OCI-LY7 (cell line): ENCODE measurements around the gene LRRC71. TPM values are rescaled to one million over a fixed set of nuclear protein-coding genes. Genes with fewer than 3 reads are reported as not detected.

Source experiments
- BruUV-seq: library from RNA; stranded (reverse); fragments of 400-500 nt; replicated peaks from 2 replicates; lab custom pipeline; 2021; lab: Mats Ljungman, UMichigan
- CTCF ChIA-PET: fragments of 300-600 bp; sonication (Branson Sonifier 250); formaldehyde crosslinking; loops from one replicate; lab custom pipeline; 2022; ENCODE audit warnings: antibody characterized with exemption; ENCODE audit not compliant: unreplicated experiment; lab: Charles Lee
- POLR2A ChIA-PET: fragments of 300-600 bp; sonication (Branson Sonifier 250); formaldehyde crosslinking; loops from one replicate; lab custom pipeline; 2022; ENCODE audit warnings: antibody characterized with exemption; lab: Charles Lee
- DNase-seq: peaks from one replicate; pipeline ENCODE4 v3.0.0-alpha.2; 2015; ENCODE audit warnings: low spot score
- H2AFZ ChIP-seq: fragments of 200-600 bp; sonication (generic), shearing (Covaris generic); 2 replicates; pipeline ENCODE4 v1.6.1; 2014; ENCODE audit warnings: mild to moderate bottlenecking, antibody characterized with exemption, low read length, moderate library complexity
- H3K27ac ChIP-seq: fragments of 200-600 bp; sonication (generic); 2 replicates; pipeline ENCODE4 v1.5.1; 2014; ENCODE audit warnings: mixed run types, low read depth, mild to moderate bottlenecking, moderate library complexity, low read length, inconsistent platforms; ENCODE audit not compliant: poor library complexity, severe bottlenecking
- H3K36me3 ChIP-seq: fragments of 200-600 bp; sonication (generic); 2 replicates; pipeline ENCODE4 v1.6.1; 2014; ENCODE audit warnings: mild to moderate bottlenecking, antibody characterized with exemption, low read length, moderate library complexity, mixed read lengths; ENCODE audit not compliant: insufficient read depth
- H3K4me1 ChIP-seq: fragments of 200-600 bp; sonication (generic); 2 replicates; pipeline ENCODE4 v1.5.1; 2014; ENCODE audit warnings: mild to moderate bottlenecking, low read length; ENCODE audit not compliant: insufficient read depth, poor library complexity, severe bottlenecking
- H3K4me2 ChIP-seq: fragments of 200-600 bp; sonication (generic); 2 replicates; pipeline ENCODE4 v1.6.1; 2014; ENCODE audit warnings: mild to moderate bottlenecking, low read length
- H3K4me3 ChIP-seq: fragments of 200-600 bp; sonication (generic); 2 replicates; pipeline ENCODE4 v1.5.1; 2014; ENCODE audit warnings: mild to moderate bottlenecking, low read depth, low read length; ENCODE audit not compliant: poor library complexity, severe bottlenecking
- H3K79me2 ChIP-seq: fragments of 200-600 bp; sonication (generic); 2 replicates; pipeline ENCODE4 v1.6.1; 2016; ENCODE audit warnings: low read depth, mild to moderate bottlenecking, low read length, moderate library complexity, mixed read lengths; ENCODE audit not compliant: insufficient read depth
- H3K9me2 ChIP-seq: fragments of 200-600 bp; sonication (generic); 2 replicates; pipeline ENCODE4 v1.6.1; 2016; ENCODE audit warnings: mild to moderate bottlenecking, low read length, mixed read lengths; ENCODE audit not compliant: insufficient read depth
- H3K9me3 ChIP-seq: fragments of 200-600 bp; sonication (generic); 2 replicates; pipeline ENCODE4 v1.6.1; 2014; ENCODE audit warnings: mild to moderate bottlenecking, mixed run types, low read length, mixed read lengths
- H4K20me1 ChIP-seq: fragments of 200-600 bp; sonication (generic); 2 replicates; pipeline ENCODE4 v1.6.1; 2014; ENCODE audit warnings: mild to moderate bottlenecking, antibody characterized with exemption, low read length, moderate library complexity, mixed read lengths; ENCODE audit not compliant: insufficient read depth
- EZH2phosphoT487 ChIP-seq: fragments of 200-600 bp; sonication (generic); IDR thresholded peaks from 2 replicates; pipeline ENCODE4 v1.6.1; 2018; ENCODE audit warnings: low read depth, borderline replicate concordance, mild to moderate bottlenecking, mixed run types, antibody characterized with exemption, low read length, moderate library complexity, mixed read lengths
- intact Hi-C: fragments of 100-400 bp; cut with micrococcal nuclease; formaldehyde crosslinking; loops from one replicate; pipeline ENCODE4 v1.10.0; 2022; ENCODE audit not compliant: unreplicated experiment
- microRNA-seq: library from miRNA; unstranded; fragments of <30 nt; microRNA quantifications from one replicate; pipeline ENCODE4 v1.2.0, GENCODE V29; 2022; ENCODE audit warnings: borderline replicate concordance
- small RNA-seq: library from RNA; depleted of rRNA; stranded (forward); fragments of <200 nt; gene quantifications from one replicate; pipeline ENCODE3, GENCODE V24; 2014
- total RNA-seq, 2 experiments: library from RNA; depleted of rRNA in 1 of 2; stranded (reverse); fragments of >200 nt in 1 of 2; shearing (Covaris generic) in 1 of 2; gene quantifications; 2 replicates each; pipeline ENCODE4 v1.2.3, GENCODE V29; 2014 to 2022
- TF ChIP-seq, protein P1 (sequence below): fragments of 200-600 bp; sonication (generic); conservative IDR thresholded peaks from 2 replicates; pipeline ENCODE4 v1.5.1; 2014; ENCODE audit warnings: mild to moderate bottlenecking, antibody characterized with exemption, low read length, moderate library complexity, mixed read lengths

Gene LRRC71
- total RNA-seq, 2 experiments from 2014 or later: not detected

DNA sequence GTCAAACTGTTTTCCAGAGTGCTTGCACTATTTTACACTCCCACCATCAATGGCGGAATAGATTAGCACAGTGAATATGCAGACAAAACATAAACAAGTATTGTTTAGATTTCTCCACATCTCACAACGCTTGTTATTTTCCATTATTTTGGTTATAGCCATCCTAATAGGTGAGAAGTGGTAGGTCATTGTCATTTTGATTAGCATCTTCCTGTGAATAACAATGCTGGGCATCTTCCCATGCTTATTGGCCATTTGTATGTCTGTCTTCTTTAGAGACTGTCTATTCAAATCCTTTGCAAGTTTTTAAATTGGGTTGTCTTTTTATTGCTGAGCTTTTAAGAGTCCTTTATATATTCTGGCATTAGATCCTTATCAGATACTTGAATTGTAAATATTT is 54.7 kb downstream of the LRRC71 start:
- Histone ChIP-seq H4K20me1 (no peaks in the 10 kb centered on the region), H3K79me2 (no peaks in the 10 kb centered on the region), H3K4me1 (no peaks in the 10 kb centered on the region), H2AFZ (no peak overlapping the region), H3K27ac (no peak overlapping the region), H3K4me2 (no peak overlapping the region), H3K4me3 (no peak overlapping the region), H3K9me3 (no peaks in the 10 kb centered on the region), H3K9me2 (no peaks in the 10 kb centered on the region), H3K36me3 (no peaks in the 10 kb centered on the region)
- DNase-seq: no peak
- TF ChIP-seq EZH2phosphoT487: no peak
- TF ChIP-seq, protein P1, sequence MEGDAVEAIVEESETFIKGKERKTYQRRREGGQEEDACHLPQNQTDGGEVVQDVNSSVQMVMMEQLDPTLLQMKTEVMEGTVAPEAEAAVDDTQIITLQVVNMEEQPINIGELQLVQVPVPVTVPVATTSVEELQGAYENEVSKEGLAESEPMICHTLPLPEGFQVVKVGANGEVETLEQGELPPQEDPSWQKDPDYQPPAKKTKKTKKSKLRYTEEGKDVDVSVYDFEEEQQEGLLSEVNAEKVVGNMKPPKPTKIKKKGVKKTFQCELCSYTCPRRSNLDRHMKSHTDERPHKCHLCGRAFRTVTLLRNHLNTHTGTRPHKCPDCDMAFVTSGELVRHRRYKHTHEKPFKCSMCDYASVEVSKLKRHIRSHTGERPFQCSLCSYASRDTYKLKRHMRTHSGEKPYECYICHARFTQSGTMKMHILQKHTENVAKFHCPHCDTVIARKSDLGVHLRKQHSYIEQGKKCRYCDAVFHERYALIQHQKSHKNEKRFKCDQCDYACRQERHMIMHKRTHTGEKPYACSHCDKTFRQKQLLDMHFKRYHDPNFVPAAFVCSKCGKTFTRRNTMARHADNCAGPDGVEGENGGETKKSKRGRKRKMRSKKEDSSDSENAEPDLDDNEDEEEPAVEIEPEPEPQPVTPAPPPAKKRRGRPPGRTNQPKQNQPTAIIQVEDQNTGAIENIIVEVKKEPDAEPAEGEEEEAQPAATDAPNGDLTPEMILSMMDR: no peak
- CTCF ChIA-PET: no interaction called here
- no TSS peak for BruUV-seq
- intact Hi-C loops: no loop called here
- POLR2A ChIA-PET: interaction anchor here (0.7 kb wide), 1 partner anchor 785 kb away, joined by 3 read pairs; no protein-coding TSS in a partner anchor

DNA sequence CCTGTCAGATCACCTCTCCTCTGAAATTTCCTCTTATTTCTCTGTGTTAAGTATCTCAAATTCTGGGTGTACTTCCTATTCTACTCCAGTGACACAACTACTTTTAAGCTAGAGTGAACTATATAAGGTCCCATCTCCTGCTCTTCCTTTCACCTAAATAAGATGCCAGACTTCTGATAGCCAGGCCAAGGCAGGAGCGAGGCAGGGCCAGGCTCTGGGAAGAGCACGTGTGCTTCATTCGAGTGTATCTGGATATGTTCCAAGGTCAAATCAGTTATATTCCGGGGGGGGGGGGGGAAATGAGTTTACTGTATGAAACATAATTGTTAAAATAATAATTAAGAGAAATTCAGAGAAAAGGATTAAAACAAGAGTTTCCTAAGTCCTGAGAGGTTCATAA is 60.1 kb downstream of the LRRC71 start:
- TF ChIP-seq EZH2phosphoT487: no peak
- TF ChIP-seq, protein P1: no peak
- Histone ChIP-seq H3K36me3 (no peaks in the 10 kb centered on the region), H3K4me2 (no peak overlapping the region), H3K9me3 (no peaks in the 10 kb centered on the region), H4K20me1 (no peaks in the 10 kb centered on the region), H2AFZ (no peak overlapping the region), H3K27ac (no peak overlapping the region), H3K9me2 (no peaks in the 10 kb centered on the region), H3K4me3 (no peak overlapping the region), H3K4me1 (no peaks in the 10 kb centered on the region), H3K79me2 (no peaks in the 10 kb centered on the region)
- intact Hi-C loops: no loop called here
- DNase-seq: no peak
- ChIA-PET CTCF (no interaction called here), POLR2A (no interaction called here)
- no TSS peak for BruUV-seq

Small RNA genes lying within 50 kb of the gene (microRNA-seq; reads per million reads assigned to microRNA genes)
- gene MIR765: not detected

Small RNA genes lying within 50 kb of the gene (small RNA-seq; reads per million reads assigned to genes)
- gene MIR765: not detected

Other genes with a start within 250 kb of the LRRC71 start
- not detected in 2 replicates for gene NES, start 243.2 kb upstream of the LRRC71 start, total RNA-seq (2014; rRNA removed; shearing (Covaris generic))
- not detected in 2 replicates for gene NES, start 243.2 kb upstream of the LRRC71 start, total RNA-seq (2022)
- gene CRABP2, start 215.0 kb upstream of the LRRC71 start, total RNA-seq (2014; rRNA removed; shearing (Covaris generic)): 1.4 and 2.8 TPM in 2 replicates
- gene CRABP2, start 215.0 kb upstream of the LRRC71 start, total RNA-seq (2022): 1.5 and 2.1 TPM in 2 replicates
- 24.7 and 28.0 TPM in 2 replicates for gene METTL25B, start 192.2 kb upstream of the LRRC71 start, total RNA-seq (2014; rRNA removed; shearing (Covaris generic))
- gene METTL25B, start 192.2 kb upstream of the LRRC71 start, total RNA-seq (2022): 45.6 and 54.1 TPM in 2 replicates
- gene ISG20L2, start 191.9 kb upstream of the LRRC71 start, total RNA-seq (2014; rRNA removed; shearing (Covaris generic)): 36.5 and 37.9 TPM in 2 replicates
- gene ISG20L2, start 191.9 kb upstream of the LRRC71 start, total RNA-seq (2022): 71.3 and 74.1 TPM in 2 replicates
- gene MRPL24, start 179.5 kb upstream of the LRRC71 start, total RNA-seq (2014; rRNA removed; shearing (Covaris generic)): 55.3 and 69.0 TPM in 2 replicates
- 49.3 and 56.6 TPM in 2 replicates for gene MRPL24, start 179.5 kb upstream of the LRRC71 start, total RNA-seq (2022)
- gene HDGF, start 169.0 kb upstream of the LRRC71 start, total RNA-seq (2014; rRNA removed; shearing (Covaris generic)): 291 and 346 TPM in 2 replicates
- gene HDGF, start 169.0 kb upstream of the LRRC71 start, total RNA-seq (2022): 315 and 329 TPM in 2 replicates
- gene PRCC, start 153.1 kb upstream of the LRRC71 start, total RNA-seq (2014; rRNA removed; shearing (Covaris generic)): 53.7 and 54.0 TPM in 2 replicates
- 81.5 and 82.9 TPM in 2 replicates for gene PRCC, start 153.1 kb upstream of the LRRC71 start, total RNA-seq (2022)
- gene SH2D2A, start 103.8 kb upstream of the LRRC71 start, total RNA-seq (2014; rRNA removed; shearing (Covaris generic)): 5.5 and 5.8 TPM in 2 replicates
- 2.1 and 2.2 TPM in 2 replicates for gene SH2D2A, start 103.8 kb upstream of the LRRC71 start, total RNA-seq (2022)
- not detected in 2 replicates for gene INSRR, start 61.5 kb upstream of the LRRC71 start, total RNA-seq (2014; rRNA removed; shearing (Covaris generic))
- not detected in 2 replicates for gene INSRR, start 61.5 kb upstream of the LRRC71 start, total RNA-seq (2022)
- gene NTRK1, start 59.8 kb upstream of the LRRC71 start, total RNA-seq (2014; rRNA removed; shearing (Covaris generic)): not detected in 2 replicates
- gene NTRK1, start 59.8 kb upstream of the LRRC71 start, total RNA-seq (2022): not detected in 2 replicates
- not detected in 2 replicates for gene PEAR1, start 26.9 kb upstream of the LRRC71 start, total RNA-seq (2014; rRNA removed; shearing (Covaris generic))
- not detected in 2 replicates for gene PEAR1, start 26.9 kb upstream of the LRRC71 start, total RNA-seq (2022)
- 1.5 and 1.8 TPM in 2 replicates for gene ARHGEF11, start 125.1 kb downstream of the LRRC71 start, total RNA-seq (2014; rRNA removed; shearing (Covaris generic))
- gene ARHGEF11, start 125.1 kb downstream of the LRRC71 start, total RNA-seq (2022): 3.4 and 3.8 TPM in 2 replicates
- not detected in 2 replicates for gene ETV3L, start 179.2 kb downstream of the LRRC71 start, total RNA-seq (2014; rRNA removed; shearing (Covaris generic))
- not detected in 2 replicates for gene ETV3L, start 179.2 kb downstream of the LRRC71 start, total RNA-seq (2022)
- 11.1 and 12.0 TPM in 2 replicates for gene ETV3, start 217.8 kb downstream of the LRRC71 start, total RNA-seq (2014; rRNA removed; shearing (Covaris generic))
- gene ETV3, start 217.8 kb downstream of the LRRC71 start, total RNA-seq (2022): 18.3 and 20.4 TPM in 2 replicates